Measurements from ENCODE around the gene CNGA3. TPM values are rescaled to one million over a fixed set of nuclear protein-coding genes. Genes with fewer than 3 reads are reported as not detected.

CNGA3 gene
- total and polyA plus RNA-seq, 2 of the 8 experiments (the other 6 are each of a cell fraction or from before 2014, with no cell fraction given): 0.02 TPM; not detected in 1

- POLR2A ChIA-PET (ENCODE audit: partially characterized antibody): no interaction called here
- no peak overlapping the region for H3K4me3 ChIP-seq (ENCODE audit: extremely low read depth in 1 of 4, insufficient read depth in 2 of 4, low read depth in 3 of 4, low read length in 4 of 4)
- H2BK12ac ChIP-seq (ENCODE audit: low read depth, low read length): no peak overlapping the region
- H4K5ac ChIP-seq (ENCODE audit: insufficient read length, low read depth, low read length): no peak overlapping the region
- no peaks in the 10 kb centered on the region for H3K23me2 ChIP-seq (ENCODE audit: low read depth, low read length)
- H3K9me3 ChIP-seq (ENCODE audit: insufficient read depth in 2 of 2, low read depth in 1 of 2, low read length in 1 of 2): no peaks in the 10 kb centered on the region
- no peaks in the 10 kb centered on the region for H3K27me3 ChIP-seq (replicated peaks in 1 of 4; ENCODE audit: control insufficient read depth in 3 of 4, extremely low read depth in 1 of 4, insufficient read depth in 3 of 4, low read length in 3 of 4)
- DNase-seq (ENCODE audit: low read depth in 1 of 2, low spot score in 2 of 2) (no peak), FAIRE-seq (no peak)
- CTCF ChIA-PET (ENCODE audit: partially characterized antibody): interaction anchor here (0.7 kb wide), 1 partner anchor 87 kb away, joined by 3 read pairs; no protein-coding TSS in a partner anchor
- H4K91ac ChIP-seq (replicated peaks; ENCODE audit: insufficient read length, low read length): peak overlapping the region; percentile 30
- peak overlapping the region; percentile 49; the same call in 1 of the 2 replicates for H2AFZ ChIP-seq (ENCODE audit: low read length)
- H2BK120ac ChIP-seq (replicated peaks; ENCODE audit: low read depth, low read length): no peak overlapping the region
- H2BK20ac ChIP-seq (ENCODE audit: low read length): no peak overlapping the region
- no peak overlapping the region; a peak in 1 of 4 replicates for H3K4me2 ChIP-seq (ENCODE audit: insufficient read depth in 1 of 2, low read depth in 2 of 2, low read length in 2 of 2)
- H2AK5ac ChIP-seq (ENCODE audit: low read depth, low read length): no peak overlapping the region
- H4K8ac ChIP-seq (ENCODE audit: extremely low read depth, insufficient read depth, low read length): no peak overlapping the region
- H3K79me1 ChIP-seq (ENCODE audit: low read depth, low read length): no peaks in the 10 kb centered on the region
- H4K20me1 ChIP-seq (replicated peaks in 1 of 2; ENCODE audit: control insufficient read depth in 1 of 2, insufficient read depth in 2 of 2, low read length in 2 of 2): no peaks in the 10 kb centered on the region
- H3K4ac ChIP-seq (replicated peaks; ENCODE audit: insufficient read length, low read depth, low read length): no peak overlapping the region
- H2BK15ac ChIP-seq (ENCODE audit: low read length): no peak overlapping the region
- no peak overlapping the region for H3K14ac ChIP-seq (ENCODE audit: insufficient read length)
- H3K36me3 ChIP-seq (ENCODE audit: control insufficient read depth in 2 of 4, insufficient read depth in 4 of 4, low read length in 3 of 4): no peaks in the 10 kb centered on the region
- no peak overlapping the region for H3K23ac ChIP-seq (ENCODE audit: insufficient read length)
- H2BK5ac ChIP-seq (ENCODE audit: low read depth, low read length): no peak overlapping the region
- H3K4me1 ChIP-seq (replicated peaks in 1 of 4; ENCODE audit: control insufficient read depth in 3 of 4, insufficient read depth in 4 of 4, low read length in 3 of 4): peaks cover 0 to 5% (median 2%) of the 10 kb centered on the region in 4 experiments; a peak in 3 of 7 replicates
- H3K79me2 ChIP-seq (ENCODE audit: control insufficient read depth in 1 of 2, insufficient read depth in 2 of 2, low read length in 2 of 2): no peaks in the 10 kb centered on the region
- no peak overlapping the region for H3K9ac ChIP-seq (replicated peaks in 1 of 4; ENCODE audit: extremely low read depth in 1 of 4, low read depth in 3 of 4, low read length in 3 of 4)
- WGBS, 2 experiments (ENCODE audit: extremely low coverage in 1 of 2, insufficient coverage in 1 of 2, insufficient read length in 1 of 2, insufficient replicate concordance in 2 of 2, low coverage in 1 of 2, low lambda C conversion rate in 2 of 2, missing lambda C conversion rate in 1 of 2): 91% methylated on average over 7 of the region's 7 CpGs; no CpG with 5 or more reads in 1 of the 2 experiments
- H3K18ac ChIP-seq (ENCODE audit: extremely low read depth, low read length): peak overlapping the region; percentile 36; the same call in 1 of the 2 replicates
- no peak overlapping the region for H3K27ac ChIP-seq (ENCODE audit: low read depth, low read length)
- H3K56ac ChIP-seq (replicated peaks; ENCODE audit: insufficient read length, low read depth, low read length): no peak overlapping the region
- TF ChIP-seq SAP30 (IDR thresholded peaks at IDR 0.05; ENCODE audit: insufficient read depth, insufficient replicate concordance, low read length): no peak
- TF ChIP-seq CBX5 (IDR thresholded peaks at IDR 0.05; ENCODE audit: low read depth, low read length): no peak
- no peak for TF ChIP-seq JUN (IDR thresholded peaks at IDR 0.05; ENCODE audit: low read depth, low read length)
- no peak for TF ChIP-seq KDM5A (IDR thresholded peaks at IDR 0.05; ENCODE audit: low read length)
- no peak for TF ChIP-seq RNF2 (IDR thresholded peaks at IDR 0.05; ENCODE audit: borderline replicate concordance, low read depth, low read length, missing control alignments, poor library complexity, severe bottlenecking)
Observed at GRCh38 chr2:98382739-98383138, 36.5 kb downstream of the CNGA3 start.
